Lower leg skin (tissue), 4 donors: ENCODE measurements around the gene NCBP3. TPM values are rescaled to one million over a fixed set of nuclear protein-coding genes. Genes with fewer than 3 reads are reported as not detected.
A peak's percentile ranks its signal among the peaks of the same experiment; 100 is the strongest.

ENCODE experiments used
- DNase-seq, 2 donors: peaks; one replicate each; pipeline ENCODE4 v3.0.0-alpha.2; 2019; ENCODE audit warnings: low spot score in 2 of 2
- H3K4me3 ChIP-seq: fragments of 200-600 bp; sonication (generic); 2 replicates; pipeline ENCODE4 v1.5.1; 2017; ENCODE audit warnings: mild to moderate bottlenecking, low read depth; ENCODE audit not compliant: poor library complexity, severe bottlenecking
- CTCF ChIP-seq, 3 donors: fragments of 450-650 bp; IDR thresholded peaks; one replicate each; pipeline ENCODE4 v1.5.1; 2016; ENCODE audit warnings: antibody characterized with exemption in 3 of 3, mild to moderate bottlenecking in 3 of 3, moderate library complexity in 2 of 3
- POLR2A ChIP-seq, 2 donors: fragments of 450-650 bp; IDR thresholded peaks; one replicate each; pipeline ENCODE4 v1.6.1; 2016 to 2017; ENCODE audit warnings: antibody characterized with exemption in 2 of 2, mild to moderate bottlenecking in 1 of 2, moderate library complexity in 1 of 2
- WGBS, 2 donors: methylation state at CpG; one replicate each; pipeline ENCODE4 v1.1.5; 2018; 5-methylcytosine and 5-hydroxymethylcytosine counted together
- intact Hi-C: fragments of 100-400 bp; cut with DNase I; formaldehyde crosslinking; loops from one replicate; pipeline ENCODE4 v1.15.0; 2023; ENCODE audit warnings: low total_unique reads
- total RNA-seq, 4 donors: library from RNA; depleted of rRNA; stranded (reverse); fragments of >200 nt; gene quantifications; one replicate each; pipeline ENCODE4 v1.1.0, GENCODE V29; 2016

NCBP3 gene
- total RNA-seq, 4 donors from 2014 or later = 21.6 to 24.4 (median 23.3) TPM

GRCh38 chr17:3800362-3801271, 45.4 kb downstream of the NCBP3 start, which contains the start of gene ITGAE:
TSS of gene ITGAE (minus strand) at chr17:3801188. CDS start at chr17:3801144, 44 bp downstream.
- peak in 1 of 2 donors; percentile 76 for DNase-seq
- WGBS, 2 donors = 74 to 80% methylated on average over 16 to 17 of the region's 17 CpGs
- TF ChIP-seq POLR2A (IDR thresholded peaks at IDR 0.05) = no peak
- no peak for TF ChIP-seq CTCF (IDR thresholded peaks at IDR 0.05)
- intact Hi-C loops = no loop called here
- no peak within 1 kb of the TSS for H3K4me3 ChIP-seq

GRCh38 chr17:3799181-3799945, 46.7 kb downstream of the NCBP3 start:
- 81 to 86% methylated on average over 12 of the region's 12 CpGs for WGBS, 2 donors
- H3K4me3 ChIP-seq = no peak overlapping the region
- no peak for DNase-seq
- intact Hi-C loops = no loop called here
- TF ChIP-seq CTCF (IDR thresholded peaks at IDR 0.05) (no peak), POLR2A (IDR thresholded peaks at IDR 0.05) (no peak)

- TF ChIP-seq POLR2A (IDR thresholded peaks at IDR 0.05) = no peak
- TF ChIP-seq CTCF (IDR thresholded peaks at IDR 0.05) = no peak
- no peak for DNase-seq
- intact Hi-C loops = no loop called here
- H3K4me3 ChIP-seq = no peak overlapping the region
- WGBS, 2 donors = 77 to 82% methylated on average over 15 of the region's 15 CpGs
Observed at GRCh38 chr17:3798273-3799180, 47.5 kb downstream of the NCBP3 start.

- 72 to 90% methylated on average over 9 of the region's 9 CpGs for WGBS, 2 donors
- intact Hi-C loops = no loop called here
- no peak overlapping the region for H3K4me3 ChIP-seq
- TF ChIP-seq CTCF (IDR thresholded peaks at IDR 0.05) = no peak
- TF ChIP-seq POLR2A (IDR thresholded peaks at IDR 0.05) = no peak
- no peak for DNase-seq
Observed at GRCh38 chr17:3796822-3797170, 49.2 kb downstream of the NCBP3 start.

- 80 to 83% methylated on average over 17 of the region's 17 CpGs for WGBS, 2 donors
- no peak for DNase-seq
- H3K4me3 ChIP-seq = no peak overlapping the region
- TF ChIP-seq POLR2A (IDR thresholded peaks at IDR 0.05) (no peak), CTCF (IDR thresholded peaks at IDR 0.05) (no peak)
- intact Hi-C loops = no loop called here
Observed at GRCh38 chr17:3796110-3796821, 49.8 kb downstream of the NCBP3 start.
